ENCODE results near the gene ARHGEF40.
A peak's percentile ranks its signal among the peaks of the same experiment; 100 is the strongest.

ARHGEF40 gene

GRCh38 chr14:21105095-21105494, 35.0 kb downstream of the ARHGEF40 start:
- no peak for DNase-seq (ENCODE audit: low read depth in 1 of 2, low spot score in 1 of 2)
- TF ChIP-seq REST (IDR thresholded peaks at IDR 0.05; ENCODE audit: insufficient replicate concordance, low read depth) (no peak), GABPA (IDR thresholded peaks at IDR 0.05; ENCODE audit: low read depth) (no peak), POLR2AphosphoS5 (IDR thresholded peaks at IDR 0.05; ENCODE audit: low read depth) (no peak), SPI1 (IDR thresholded peaks at IDR 0.05; ENCODE audit: borderline replicate concordance, low read depth) (no peak)
- TF ChIP-seq, protein P1, sequence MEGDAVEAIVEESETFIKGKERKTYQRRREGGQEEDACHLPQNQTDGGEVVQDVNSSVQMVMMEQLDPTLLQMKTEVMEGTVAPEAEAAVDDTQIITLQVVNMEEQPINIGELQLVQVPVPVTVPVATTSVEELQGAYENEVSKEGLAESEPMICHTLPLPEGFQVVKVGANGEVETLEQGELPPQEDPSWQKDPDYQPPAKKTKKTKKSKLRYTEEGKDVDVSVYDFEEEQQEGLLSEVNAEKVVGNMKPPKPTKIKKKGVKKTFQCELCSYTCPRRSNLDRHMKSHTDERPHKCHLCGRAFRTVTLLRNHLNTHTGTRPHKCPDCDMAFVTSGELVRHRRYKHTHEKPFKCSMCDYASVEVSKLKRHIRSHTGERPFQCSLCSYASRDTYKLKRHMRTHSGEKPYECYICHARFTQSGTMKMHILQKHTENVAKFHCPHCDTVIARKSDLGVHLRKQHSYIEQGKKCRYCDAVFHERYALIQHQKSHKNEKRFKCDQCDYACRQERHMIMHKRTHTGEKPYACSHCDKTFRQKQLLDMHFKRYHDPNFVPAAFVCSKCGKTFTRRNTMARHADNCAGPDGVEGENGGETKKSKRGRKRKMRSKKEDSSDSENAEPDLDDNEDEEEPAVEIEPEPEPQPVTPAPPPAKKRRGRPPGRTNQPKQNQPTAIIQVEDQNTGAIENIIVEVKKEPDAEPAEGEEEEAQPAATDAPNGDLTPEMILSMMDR (IDR thresholded peaks at IDR 0.05; ENCODE audit: insufficient read depth, low read length) = no peak
- H3K4me3 ChIP-seq (replicated peaks; ENCODE audit: insufficient read depth, low read length) = no peak overlapping the region
- peak overlapping the region; percentile 100; the same call in 1 of the 2 replicates for H3K27ac ChIP-seq (replicated peaks)
- H3K27me3 ChIP-seq (ENCODE audit: insufficient read depth, poor library complexity, severe bottlenecking) = no peaks in the 10 kb centered on the region

DNA sequence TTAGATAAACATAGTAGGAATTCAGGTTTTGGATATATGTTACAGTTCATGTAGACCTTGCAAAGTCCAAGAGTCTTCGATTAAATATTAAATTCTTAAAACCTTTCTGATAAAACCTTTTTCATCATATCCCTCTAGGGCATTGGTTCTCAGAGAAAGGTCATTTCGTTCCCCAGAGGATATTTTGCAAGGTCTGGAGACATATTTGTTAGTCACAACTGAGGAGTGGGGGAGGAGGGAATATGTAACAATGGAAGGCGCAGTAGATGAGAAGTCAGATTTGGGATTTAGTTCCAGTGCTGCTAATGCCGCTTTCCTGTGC, 36.0 kb downstream of the ARHGEF40 start:
- Histone ChIP-seq H3K27ac (replicated peaks) (peak overlapping the region; percentile 40), H3K4me3 (replicated peaks; ENCODE audit: insufficient read depth, low read length) (peak overlapping the region; percentile 17; the same call in 1 of the 2 replicates), H3K27me3 (ENCODE audit: insufficient read depth, poor library complexity, severe bottlenecking) (no peaks in the 10 kb centered on the region)
- no peak for TF ChIP-seq SPI1 (IDR thresholded peaks at IDR 0.05; ENCODE audit: borderline replicate concordance, low read depth)
- TF ChIP-seq GABPA (IDR thresholded peaks at IDR 0.05; ENCODE audit: low read depth) = no peak
- no peak for TF ChIP-seq POLR2AphosphoS5 (IDR thresholded peaks at IDR 0.05; ENCODE audit: low read depth)
- no peak for TF ChIP-seq REST (IDR thresholded peaks at IDR 0.05; ENCODE audit: insufficient replicate concordance, low read depth)
- TF ChIP-seq, protein P1 (IDR thresholded peaks at IDR 0.05; ENCODE audit: insufficient read depth, low read length) = no peak
- DNase-seq (ENCODE audit: low read depth in 1 of 2, low spot score in 1 of 2) = peak in 1 of 2 experiments; percentile 55

GRCh38 chr14:21106498-21107282, 36.6 kb downstream of the ARHGEF40 start:
- peak overlapping the region; percentile 17; the same call in 1 of the 2 replicates for H3K4me3 ChIP-seq (replicated peaks; ENCODE audit: insufficient read depth, low read length)
- peak; percentile 63 to 87 for DNase-seq (ENCODE audit: low read depth in 1 of 2, low spot score in 1 of 2)
- peak overlapping the region; percentile 40 for H3K27ac ChIP-seq (replicated peaks)
- no peaks in the 10 kb centered on the region for H3K27me3 ChIP-seq (ENCODE audit: insufficient read depth, poor library complexity, severe bottlenecking)
- TF ChIP-seq, protein P1 (IDR thresholded peaks at IDR 0.05; ENCODE audit: insufficient read depth, low read length) = peak; percentile 90
- TF ChIP-seq POLR2AphosphoS5 (IDR thresholded peaks at IDR 0.05; ENCODE audit: low read depth) = no peak

Data from HL-60 (cell line).